22Rv1 (cell line): ENCODE measurements around the gene CCSER1.

Source experiments
- H3K27ac ChIP-seq: fragments of 450-650 bp; 2 replicates; pipeline ENCODE4 v1.5.1; 2017
- ZFX ChIP-seq: fragments of 450-650 bp; IDR thresholded peaks from 2 replicates; pipeline ENCODE4 v1.6.1; 2017; ENCODE audit warnings: antibody characterized with exemption, borderline replicate concordance
- TF ChIP-seq, protein P1 (sequence below): fragments of 450-650 bp; IDR thresholded peaks from 2 replicates; pipeline ENCODE4 v1.5.1; 2017; ENCODE audit warnings: mild to moderate bottlenecking

The CCSER1 gene

DNA sequence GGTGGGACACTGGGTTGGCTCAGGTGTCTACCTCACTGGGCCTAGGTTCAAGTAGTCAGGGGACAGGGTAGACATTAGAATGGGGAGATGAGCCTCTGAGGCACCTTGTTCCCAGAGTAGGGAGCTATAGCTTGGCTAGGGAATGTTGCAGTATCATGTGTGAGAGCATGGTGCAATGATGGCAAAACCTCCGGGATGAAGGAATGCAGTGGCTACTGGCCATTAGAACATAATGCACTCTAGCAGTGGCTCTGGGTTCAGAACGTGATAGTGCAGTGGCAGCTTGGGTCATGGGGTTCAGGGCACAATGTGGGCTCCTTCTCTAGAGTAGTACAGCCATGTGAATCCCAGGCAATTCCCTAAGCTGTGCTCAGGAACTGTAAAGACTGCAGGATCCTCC lies 471.5 kb downstream of the CCSER1 start:
- TF ChIP-seq, protein P1, sequence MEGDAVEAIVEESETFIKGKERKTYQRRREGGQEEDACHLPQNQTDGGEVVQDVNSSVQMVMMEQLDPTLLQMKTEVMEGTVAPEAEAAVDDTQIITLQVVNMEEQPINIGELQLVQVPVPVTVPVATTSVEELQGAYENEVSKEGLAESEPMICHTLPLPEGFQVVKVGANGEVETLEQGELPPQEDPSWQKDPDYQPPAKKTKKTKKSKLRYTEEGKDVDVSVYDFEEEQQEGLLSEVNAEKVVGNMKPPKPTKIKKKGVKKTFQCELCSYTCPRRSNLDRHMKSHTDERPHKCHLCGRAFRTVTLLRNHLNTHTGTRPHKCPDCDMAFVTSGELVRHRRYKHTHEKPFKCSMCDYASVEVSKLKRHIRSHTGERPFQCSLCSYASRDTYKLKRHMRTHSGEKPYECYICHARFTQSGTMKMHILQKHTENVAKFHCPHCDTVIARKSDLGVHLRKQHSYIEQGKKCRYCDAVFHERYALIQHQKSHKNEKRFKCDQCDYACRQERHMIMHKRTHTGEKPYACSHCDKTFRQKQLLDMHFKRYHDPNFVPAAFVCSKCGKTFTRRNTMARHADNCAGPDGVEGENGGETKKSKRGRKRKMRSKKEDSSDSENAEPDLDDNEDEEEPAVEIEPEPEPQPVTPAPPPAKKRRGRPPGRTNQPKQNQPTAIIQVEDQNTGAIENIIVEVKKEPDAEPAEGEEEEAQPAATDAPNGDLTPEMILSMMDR, result no peak
- no peak for TF ChIP-seq ZFX
- H3K27ac ChIP-seq, result no peak overlapping the region

DNA sequence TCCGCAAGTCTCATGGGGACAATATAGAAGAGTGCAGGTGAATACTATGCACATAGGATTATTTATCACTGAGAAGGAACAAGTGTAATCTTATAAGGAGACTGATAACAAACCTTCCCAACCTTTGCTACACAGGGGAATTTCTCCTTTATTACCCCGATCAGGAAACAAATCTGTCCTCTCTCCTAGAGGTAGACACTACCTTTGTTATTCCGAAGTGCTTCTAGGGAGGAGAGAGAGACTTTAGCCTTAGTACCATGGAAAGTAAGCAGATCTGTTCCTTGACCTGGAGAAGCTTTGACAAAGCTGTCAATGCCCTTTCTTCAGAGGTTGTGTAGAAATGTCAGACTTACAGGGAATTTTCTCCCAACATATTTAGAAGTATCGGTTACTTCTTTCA lies 475.5 kb downstream of the CCSER1 start:
- TF ChIP-seq, protein P1, result no peak
- no peak for TF ChIP-seq ZFX

DNA sequence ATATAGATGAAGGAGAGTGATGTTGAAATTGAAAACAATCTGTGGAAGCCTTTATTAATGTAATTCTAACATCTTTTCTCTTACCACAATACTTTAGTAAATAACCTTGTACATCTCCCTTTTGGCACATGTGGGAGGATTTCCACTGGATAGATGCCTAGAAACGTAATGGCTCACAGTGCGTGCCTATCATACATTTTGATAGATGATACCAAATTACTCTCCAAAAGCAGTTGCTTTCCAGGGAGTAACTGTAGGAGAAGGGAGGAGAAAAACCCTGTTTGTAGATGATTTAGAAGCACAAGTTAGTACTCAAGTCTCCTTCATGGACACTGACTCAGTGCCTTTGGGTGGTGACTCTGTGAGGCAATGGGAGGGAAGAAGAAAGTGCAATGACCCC lies 476.3 kb downstream of the CCSER1 start:
- TF ChIP-seq ZFX, result no peak
- TF ChIP-seq, protein P1, result no peak
- no peak overlapping the region for H3K27ac ChIP-seq

More for the DNA sequence above, 475.5 kb downstream of the CCSER1 start:
- no peak overlapping the region for H3K27ac ChIP-seq

DNA sequence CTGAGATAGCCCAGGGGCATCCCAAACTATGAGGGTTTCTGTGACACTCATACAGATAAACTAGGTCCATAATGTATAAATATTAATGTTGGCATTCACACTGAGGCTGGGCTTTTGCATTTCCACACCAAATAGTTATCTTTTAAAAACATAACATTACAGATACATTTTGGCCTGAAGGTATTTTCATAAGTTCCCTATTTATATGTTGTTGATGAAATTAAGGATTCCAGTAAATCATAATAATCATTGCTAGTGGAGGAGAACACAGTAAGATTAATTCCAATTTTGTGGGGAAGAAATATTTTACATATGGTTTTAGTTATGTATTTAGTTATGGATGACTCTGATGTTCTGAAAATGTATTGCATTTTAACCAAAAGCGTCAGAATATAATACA lies 479.6 kb downstream of the CCSER1 start:
- no peak for TF ChIP-seq ZFX
- TF ChIP-seq, protein P1, result no peak
- no peak overlapping the region for H3K27ac ChIP-seq

DNA sequence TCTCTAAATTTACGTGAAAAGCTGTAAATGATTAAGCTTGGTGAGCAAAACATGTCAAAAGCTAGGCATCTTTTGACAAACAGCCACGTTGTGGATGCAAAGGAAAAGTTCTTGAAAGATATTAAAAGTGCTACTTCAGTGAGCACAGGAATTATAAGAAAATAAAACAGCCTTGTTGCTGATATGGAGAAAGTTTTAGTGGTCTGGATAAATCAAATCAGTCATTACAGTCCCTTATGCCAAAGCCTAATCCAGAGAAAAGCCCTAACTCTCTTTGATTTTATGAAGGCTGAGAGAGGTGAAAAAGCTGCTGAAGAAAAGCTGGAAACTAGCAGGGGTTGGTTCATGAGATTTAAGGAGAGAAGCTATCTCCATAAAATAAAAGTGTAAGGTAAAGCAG lies 487.2 kb downstream of the CCSER1 start:
- no peak overlapping the region for H3K27ac ChIP-seq
- TF ChIP-seq, protein P1, result no peak
- TF ChIP-seq ZFX, result no peak

DNA sequence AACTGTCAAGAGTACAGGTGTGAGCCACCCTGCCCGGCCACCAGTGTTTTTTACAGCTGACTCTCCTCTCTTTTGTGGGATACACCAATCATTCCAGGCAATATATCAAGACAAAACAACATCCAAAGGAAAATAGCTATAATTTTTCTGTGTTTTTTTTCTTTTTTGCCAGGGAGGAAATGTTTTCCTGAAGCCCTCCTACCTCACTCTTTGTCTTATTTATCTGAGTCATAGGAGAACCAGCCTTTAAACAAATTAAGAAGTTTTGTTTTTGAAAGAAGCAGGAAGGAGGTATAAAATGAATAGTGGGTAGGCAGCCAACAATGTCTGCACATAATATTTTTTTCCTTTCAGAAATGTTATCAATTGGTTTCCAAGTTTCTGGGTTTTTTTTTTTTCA lies 493.9 kb downstream of the CCSER1 start:
- H3K27ac ChIP-seq, result no peak overlapping the region
- TF ChIP-seq, protein P1, result no peak
- TF ChIP-seq ZFX, result no peak

DNA sequence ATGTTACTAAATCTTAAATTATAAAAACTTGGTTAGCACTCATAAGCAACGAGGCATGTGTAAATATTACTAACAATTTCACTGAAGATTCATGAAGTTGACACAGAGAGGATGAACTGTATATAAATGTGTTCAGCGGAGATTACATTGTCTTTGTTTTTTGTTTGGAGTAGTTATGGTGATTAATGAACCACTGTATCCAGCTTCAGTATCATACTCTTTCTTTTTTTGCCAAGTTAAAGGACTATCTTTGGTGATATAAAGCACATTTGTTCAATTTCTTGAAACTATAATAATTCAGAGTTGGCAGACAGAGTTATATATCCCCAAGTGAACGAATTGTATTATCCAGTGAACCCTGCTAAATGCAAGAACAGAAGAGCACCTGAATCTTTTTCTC lies 497.6 kb downstream of the CCSER1 start:
- TF ChIP-seq, protein P1, result no peak
- TF ChIP-seq ZFX, result no peak

More for the DNA sequence above, 497.6 kb downstream of the CCSER1 start:
- H3K27ac ChIP-seq, result no peak overlapping the region
